Muscle of leg (tissue), 11 donors: ENCODE measurements around the gene ZSWIM9. TPM values are rescaled to one million over a fixed set of nuclear protein-coding genes. Genes with fewer than 3 reads are reported as not detected.

Experiments
- DNase-seq: peaks from one replicate; pipeline ENCODE4 v3.0.0; 2013
- H3K27ac ChIP-seq: one replicate; pipeline ENCODE4 v1.5.1; 2013; ENCODE audit warnings: mild to moderate bottlenecking, low read length, control low read depth
- H3K27me3 ChIP-seq: one replicate; pipeline ENCODE4 v1.6.1; 2013; ENCODE audit warnings: low read length; ENCODE audit not compliant: control insufficient read depth, insufficient read depth
- H3K36me3 ChIP-seq: one replicate; pipeline ENCODE4 v1.6.1; 2013; ENCODE audit warnings: low read length; ENCODE audit not compliant: control insufficient read depth, insufficient read depth
- H3K4me1 ChIP-seq: one replicate; pipeline ENCODE4 v1.6.1; 2013; ENCODE audit warnings: low read length; ENCODE audit not compliant: control insufficient read depth, insufficient read depth
- H3K4me3 ChIP-seq: one replicate; pipeline ENCODE4 v1.5.1; 2013; ENCODE audit warnings: low read length, control low read depth
- H3K9me3 ChIP-seq: replicated peaks from 2 replicates; pipeline ENCODE4 v1.6.1; 2013; ENCODE audit warnings: low read depth, low read length; ENCODE audit not compliant: control insufficient read depth
- WGBS: methylation state at CpG from one replicate; pipeline ENCODE4 v1.1.5; 2013; ENCODE audit warnings: missing lambda C conversion rate; ENCODE audit not compliant: insufficient coverage; 5-methylcytosine and 5-hydroxymethylcytosine counted together
- polyA plus RNA-seq, 8 donors: library from polyadenylated mRNA; unstranded; fragments of 120-200 nt; gene quantifications; one replicate each; pipeline versions ENCODE4 v1.2.1 to v1.2.3, GENCODE V29; 2013; ENCODE audit warnings: inconsistent platforms in 1 of 8, low replicate concordance in 1 of 8; ENCODE audit not compliant: insufficient read length in 8 of 8, insufficient read depth in 1 of 8
- total RNA-seq: library from RNA; stranded (reverse); fragments of 120-200 nt; gene quantifications from one replicate; pipeline ENCODE4 v1.2.4, GENCODE V29; 2013

ZSWIM9 gene
- total and polyA plus RNA-seq, 9 donors, result 1.0 to 8.7 (median 7.4) TPM

DNA sequence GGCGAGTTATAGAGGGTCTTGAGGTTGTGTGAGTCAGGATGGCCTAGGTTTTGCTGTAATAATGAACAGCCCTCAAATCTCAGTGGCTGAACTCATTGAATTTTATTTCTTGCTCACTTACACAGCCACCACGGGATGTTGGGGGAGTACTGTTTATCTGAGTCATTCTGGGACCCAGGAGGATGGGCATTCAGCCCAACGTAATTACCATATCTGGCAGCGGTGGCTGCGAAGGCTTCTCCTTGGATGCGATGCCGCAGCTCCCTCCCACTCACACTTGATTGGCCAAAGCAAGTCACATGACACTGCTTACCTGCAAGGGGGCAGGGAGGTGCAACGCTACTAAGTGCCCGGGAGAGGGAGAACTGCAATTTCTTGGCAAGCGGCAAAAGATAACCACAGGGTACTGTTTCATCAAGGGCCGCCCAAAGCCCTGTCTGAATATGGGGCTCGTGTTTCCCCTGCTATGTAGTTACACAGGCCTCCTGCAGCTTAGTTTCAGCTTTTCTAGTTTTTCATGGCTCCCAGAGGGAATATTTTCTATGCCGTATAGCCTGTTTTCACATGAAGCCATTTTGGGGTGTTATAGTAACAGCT is 19.9 kb downstream of the ZSWIM9 start:
- no CpG with 5 or more reads among the region's 13 CpGs for WGBS
- no peaks in the 10 kb centered on the region for H3K27me3 ChIP-seq

DNA sequence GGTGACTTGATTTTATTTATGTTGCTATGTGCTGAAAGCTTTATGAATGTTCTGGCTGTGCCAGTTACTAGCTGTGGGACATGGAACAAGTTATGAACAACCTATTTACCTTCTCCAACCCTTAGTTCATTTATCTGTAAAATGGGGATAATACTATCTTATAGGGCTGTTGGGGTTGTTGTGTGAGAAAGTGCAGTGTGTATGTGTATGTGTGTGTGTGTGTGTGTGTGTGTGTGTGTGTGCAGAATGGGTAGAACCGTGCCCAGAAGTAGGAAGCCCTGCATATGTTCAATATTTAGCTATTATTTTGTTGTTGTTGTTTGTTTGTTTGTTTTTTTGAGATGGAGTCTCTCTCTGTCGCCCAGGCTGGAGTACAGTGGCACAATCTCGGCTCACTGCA is 20.4 kb downstream of the ZSWIM9 start:
- Histone ChIP-seq H3K9me3 (peaks cover 3% of the 10 kb centered on the region), H3K4me1 (peaks cover 4% of the 10 kb centered on the region), H3K27ac (no peak overlapping the region), H3K27me3 (no peaks in the 10 kb centered on the region), H3K36me3 (peaks cover 16% of the 10 kb centered on the region), H3K4me3 (no peak overlapping the region)
- no CpG with 5 or more reads among the region's 3 CpGs for WGBS
- DNase-seq, result no peak

More for the DNA sequence above, 19.9 kb downstream of the ZSWIM9 start:
- DNase-seq, result no peak
- peaks cover 4% of the 10 kb centered on the region for H3K4me1 ChIP-seq
- peaks cover 16% of the 10 kb centered on the region for H3K36me3 ChIP-seq
- H3K9me3 ChIP-seq, result peaks cover 3% of the 10 kb centered on the region
- H3K27ac ChIP-seq, result no peak overlapping the region
- no peak overlapping the region for H3K4me3 ChIP-seq

DNA sequence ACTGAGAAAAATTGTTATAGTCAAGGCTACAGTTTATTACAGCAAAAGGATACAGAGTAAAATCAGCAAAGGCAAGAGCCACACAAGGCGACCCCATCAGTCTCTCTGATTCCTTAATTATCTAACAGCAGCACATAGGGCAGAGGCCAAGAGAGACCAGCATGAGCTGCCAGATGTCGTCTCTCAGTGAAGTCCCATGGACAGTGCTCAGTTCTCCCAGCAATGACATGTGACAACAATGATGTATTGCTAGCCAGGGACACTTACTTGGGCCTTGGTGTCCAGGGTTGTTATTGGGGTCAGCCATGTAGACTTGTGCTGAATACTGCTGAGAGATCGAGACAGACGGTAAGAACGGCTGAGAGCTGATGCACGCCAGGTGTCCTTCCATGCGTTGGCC is 22.3 kb downstream of the ZSWIM9 start:
- Histone ChIP-seq H3K27me3 (no peaks in the 10 kb centered on the region), H3K4me1 (peaks cover 7% of the 10 kb centered on the region), H3K36me3 (peaks cover 14% of the 10 kb centered on the region), H3K4me3 (no peak overlapping the region), H3K9me3 (peaks cover 3% of the 10 kb centered on the region), H3K27ac (no peak overlapping the region)
- DNase-seq, result no peak
- WGBS, result 50% methylated on average over 2 of the region's 7 CpGs

- 69% methylated on average over 30 of the region's 36 CpGs for WGBS
- Histone ChIP-seq H3K9me3 (no peaks in the 10 kb centered on the region), H3K27ac (no peak overlapping the region), H3K4me3 (no peak overlapping the region), H3K36me3 (peaks cover 4% of the 10 kb centered on the region), H3K4me1 (peaks cover 7% of the 10 kb centered on the region), H3K27me3 (no peaks in the 10 kb centered on the region)
- DNase-seq, result no peak
These were observed 23.8 kb downstream of the ZSWIM9 start for GRCh38 chr19:48194041-48194843.

- H3K4me1 ChIP-seq, result peaks cover 7% of the 10 kb centered on the region
- H3K9me3 ChIP-seq, result no peaks in the 10 kb centered on the region
- peaks cover 3% of the 10 kb centered on the region for H3K36me3 ChIP-seq
- no peaks in the 10 kb centered on the region for H3K27me3 ChIP-seq
- WGBS, result 79% methylated on average over 94 of the region's 95 CpGs
- H3K4me3 ChIP-seq, result no peak overlapping the region
- no peak for DNase-seq
- H3K27ac ChIP-seq, result no peak overlapping the region
These were observed 24.7 kb downstream of the ZSWIM9 start for GRCh38 chr19:48194844-48195830.

DNA sequence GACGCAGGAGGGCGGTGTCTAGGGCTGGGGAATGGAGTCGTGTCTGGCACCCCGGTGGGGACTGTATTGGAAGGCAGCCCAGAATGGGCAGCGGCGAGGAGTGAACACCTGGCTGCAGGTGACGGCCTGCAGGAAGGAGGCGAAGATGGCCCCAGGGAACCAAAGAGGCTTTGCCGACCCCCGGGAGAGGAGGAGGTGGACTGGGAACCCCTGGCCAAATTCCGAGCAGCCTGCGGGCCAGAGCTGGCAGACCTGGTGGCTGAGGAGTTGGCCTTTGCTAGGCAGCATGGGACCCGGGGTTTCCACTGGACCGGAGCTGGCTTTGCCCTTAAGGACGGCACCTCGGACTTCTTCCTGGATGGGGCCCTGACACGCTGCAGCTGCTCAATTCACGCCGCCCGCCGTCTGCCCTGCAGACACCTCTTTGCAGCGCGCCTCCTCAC is 25.9 kb downstream of the ZSWIM9 start:
- no peak for DNase-seq
- WGBS, result 65% methylated on average over 23 of the region's 23 CpGs
- Histone ChIP-seq H3K27ac (no peak overlapping the region), H3K27me3 (no peaks in the 10 kb centered on the region), H3K9me3 (no peaks in the 10 kb centered on the region), H3K4me3 (no peak overlapping the region), H3K36me3 (no peaks in the 10 kb centered on the region), H3K4me1 (peaks cover 3% of the 10 kb centered on the region)

GRCh38 chr19:48196933-48197665 is 26.6 kb downstream of the ZSWIM9 start:
- Histone ChIP-seq H3K4me1 (peaks cover 3% of the 10 kb centered on the region), H3K36me3 (no peaks in the 10 kb centered on the region), H3K27me3 (no peaks in the 10 kb centered on the region), H3K9me3 (no peaks in the 10 kb centered on the region), H3K4me3 (no peak overlapping the region), H3K27ac (no peak overlapping the region)
- 46% methylated on average over 12 of the region's 13 CpGs for WGBS
- DNase-seq, result no peak

DNA sequence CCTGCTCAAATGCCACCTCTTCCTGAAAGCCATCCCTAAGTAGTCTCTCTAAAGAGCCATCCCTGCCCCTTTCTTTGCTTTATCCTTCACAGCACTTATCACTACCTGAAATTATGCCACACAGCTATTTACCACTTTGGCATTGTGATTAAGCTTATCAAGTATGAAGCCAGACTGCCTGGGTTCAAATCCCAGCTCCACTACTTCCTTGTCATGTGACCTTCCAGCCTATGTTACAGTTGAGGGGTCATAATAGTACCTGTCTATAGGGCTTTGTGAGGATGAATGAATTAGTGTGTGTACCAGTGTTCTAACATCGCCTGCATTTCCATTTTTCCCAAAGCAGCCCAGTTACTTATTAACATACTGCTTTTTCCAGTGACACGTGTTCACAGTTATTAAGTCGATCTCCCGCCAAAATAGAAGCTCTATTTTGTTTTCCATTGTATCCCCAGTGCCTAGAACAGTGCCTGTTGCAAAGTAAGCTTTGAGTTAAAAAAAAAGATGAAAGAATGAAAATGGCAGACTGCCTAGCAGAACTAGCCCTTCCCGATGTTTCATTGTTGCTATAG is 32.8 kb downstream of the ZSWIM9 start:
- Histone ChIP-seq H3K36me3 (no peaks in the 10 kb centered on the region), H3K4me3 (peak overlapping the region; percentile 76), H3K27me3 (no peaks in the 10 kb centered on the region), H3K4me1 (peaks cover 9% of the 10 kb centered on the region), H3K9me3 (no peaks in the 10 kb centered on the region), H3K27ac (peak overlapping the region; percentile 84)
- 0% methylated on average over 1 of the region's 5 CpGs for WGBS
- DNase-seq, result no peak
